Raji (cell line): Measurements from ENCODE around the gene PRPF19.

Experiments used
- POLR2A ChIP-seq: IDR thresholded peaks from 2 replicates; pipeline ENCODE4 v1.6.1; 2011; ENCODE audit warnings: low read depth, low read length, control low read depth; ENCODE audit not compliant: insufficient read depth

PRPF19 gene

DNA sequence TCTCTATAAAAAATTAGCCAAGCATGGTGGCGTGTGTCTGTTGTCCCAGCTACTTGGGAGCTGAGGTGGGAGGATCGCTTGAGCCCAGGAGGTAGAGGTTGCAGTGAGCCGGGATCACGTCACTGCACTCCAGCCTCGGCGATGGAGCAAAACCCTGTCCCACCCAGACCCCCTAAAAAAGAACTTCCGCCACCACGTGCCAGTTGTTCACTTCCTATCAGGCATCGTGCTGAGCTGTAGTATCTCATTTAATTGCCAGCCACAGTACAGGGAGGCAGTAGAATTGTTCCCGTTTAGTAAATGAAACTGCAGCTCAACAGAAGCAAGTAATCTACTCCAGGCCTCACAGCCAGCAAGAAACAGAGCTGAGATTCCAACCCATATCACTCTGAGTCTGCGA lies 14.9 kb upstream of the PRPF19 start:
- no peak for TF ChIP-seq POLR2A

DNA sequence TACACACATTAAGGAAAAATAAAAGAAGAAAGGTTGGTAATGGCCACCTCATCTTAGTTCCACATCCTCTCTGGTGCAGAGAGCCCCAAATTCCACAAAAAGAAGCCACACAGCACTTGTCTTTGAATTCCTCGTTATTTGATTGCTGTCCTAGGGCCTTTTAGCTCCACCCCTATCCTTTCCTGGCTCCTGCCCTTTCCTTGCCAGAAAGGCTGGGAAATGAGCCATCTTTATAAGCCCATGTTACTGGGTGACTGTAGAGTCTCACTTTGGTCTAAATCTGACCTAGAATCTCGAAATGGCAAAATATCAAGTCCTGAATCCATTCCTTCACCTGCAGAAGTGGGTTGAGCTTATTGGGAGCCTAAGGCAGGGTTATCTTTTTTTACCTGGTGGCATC lies 13.6 kb upstream of the PRPF19 start:
- no peak for TF ChIP-seq POLR2A

DNA sequence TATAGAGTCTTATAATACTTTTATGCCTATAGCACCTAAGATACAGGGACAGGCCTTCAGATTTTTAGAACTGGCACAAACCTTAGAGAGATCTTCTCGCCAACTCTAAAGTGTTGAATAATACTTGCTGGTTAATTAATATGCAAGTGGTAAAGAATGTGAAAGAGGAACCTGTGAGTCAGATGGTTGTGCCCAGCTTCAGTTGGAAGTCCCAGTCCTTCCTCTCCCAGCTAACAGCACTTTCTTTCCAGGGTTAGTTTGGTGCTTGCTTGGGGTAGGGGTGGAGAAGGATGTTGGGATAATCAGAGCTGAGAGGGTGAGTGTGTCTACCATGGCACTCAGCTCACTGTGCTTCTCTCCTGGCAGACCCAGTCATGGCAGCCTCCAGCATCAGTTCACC lies 12.9 kb upstream of the PRPF19 start:
- TF ChIP-seq POLR2A: no peak

DNA sequence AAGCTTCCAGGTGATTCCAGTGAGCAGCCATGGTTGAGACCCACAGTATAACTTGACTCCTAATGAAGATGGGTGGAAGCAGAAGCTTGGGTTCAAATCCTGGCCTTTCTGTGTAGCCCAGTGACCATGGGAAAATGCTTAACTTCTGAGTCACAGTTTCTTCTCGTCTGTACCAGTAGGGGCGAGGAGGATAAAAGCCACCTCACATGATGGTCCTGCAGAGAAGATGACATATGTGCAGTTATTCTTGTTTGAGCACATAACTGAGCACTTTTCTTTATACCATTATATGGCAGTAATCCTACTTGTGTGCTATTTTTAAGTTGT lies 12.5 kb upstream of the PRPF19 start:
- no peak for TF ChIP-seq POLR2A

DNA sequence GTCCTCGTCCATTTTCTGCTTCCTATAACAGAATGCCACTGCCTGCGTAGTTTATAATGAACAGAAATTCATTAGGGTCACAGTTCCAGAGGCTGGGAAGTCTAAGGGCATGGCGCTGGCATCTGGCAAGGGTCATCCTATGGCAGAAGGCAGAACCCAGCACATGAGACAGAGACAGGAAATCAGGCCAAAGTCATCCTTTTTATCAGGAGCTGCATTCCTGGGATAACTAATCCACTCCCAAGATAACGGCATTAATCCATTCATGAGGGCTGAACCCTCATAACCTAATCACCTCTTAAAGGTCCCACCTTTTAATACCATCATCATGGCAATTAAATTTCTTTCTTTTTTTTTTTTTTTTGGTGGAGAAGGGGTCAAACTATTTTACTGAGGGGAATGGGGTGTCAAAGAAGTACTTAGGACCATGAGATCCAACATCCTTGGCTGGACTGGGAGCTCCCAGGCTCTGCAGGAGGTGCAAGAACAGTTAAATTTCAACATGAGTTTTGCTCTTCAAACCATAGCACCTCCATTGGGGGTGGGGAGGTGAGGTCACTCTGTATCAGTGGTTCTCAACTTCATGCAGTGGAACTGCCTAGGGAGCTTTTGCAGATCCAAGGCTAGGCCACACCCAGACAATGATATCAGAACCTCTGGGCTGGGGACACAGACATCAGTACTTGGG lies 12.0 kb upstream of the PRPF19 start:
- TF ChIP-seq POLR2A: no peak

DNA sequence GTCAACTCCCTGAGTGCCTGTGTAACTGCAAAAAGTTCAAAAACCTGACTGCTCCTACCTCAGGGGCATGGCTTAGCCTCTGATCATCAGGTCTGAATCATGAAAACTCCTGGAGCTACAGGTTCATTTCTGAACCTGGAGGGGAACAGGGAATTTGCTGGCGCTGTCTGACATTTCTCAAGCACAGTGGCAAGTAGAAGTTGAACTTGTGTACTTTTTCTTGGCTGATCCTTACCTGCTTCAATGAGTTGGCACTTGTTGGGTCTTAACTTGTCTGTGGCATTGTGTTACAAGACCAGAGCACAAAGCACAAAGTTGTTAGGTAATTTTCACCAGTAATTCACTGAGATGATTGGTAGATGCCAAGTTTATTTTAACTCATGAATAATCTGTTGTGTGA lies 10.9 kb upstream of the PRPF19 start:
- no peak for TF ChIP-seq POLR2A

DNA sequence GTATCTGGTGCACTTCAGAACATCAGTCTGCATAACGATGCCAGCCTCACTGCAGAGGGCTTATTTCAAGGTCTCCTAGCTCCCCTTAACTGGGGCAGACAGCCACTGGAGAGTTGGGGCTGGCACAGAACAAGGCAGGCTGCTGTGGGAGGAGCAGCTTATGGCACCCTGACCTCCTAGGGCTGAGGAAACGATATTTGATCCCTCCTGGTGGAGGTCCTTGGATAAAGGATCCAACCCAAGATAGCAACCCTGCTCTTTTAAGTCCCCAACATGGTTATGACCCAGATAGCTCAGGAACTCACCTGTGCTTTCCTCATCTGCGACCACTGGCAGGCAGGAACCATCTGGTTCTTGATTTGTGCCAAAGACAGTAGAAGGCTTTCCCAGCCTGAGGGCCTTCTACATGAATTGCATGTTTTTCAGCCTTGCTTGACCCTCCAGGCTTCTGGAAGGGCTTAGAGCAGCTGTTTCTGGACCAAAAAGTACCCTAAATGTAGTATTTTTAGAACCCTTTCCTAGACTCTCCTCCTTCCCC lies 10.4 kb upstream of the PRPF19 start:
- TF ChIP-seq POLR2A: no peak

DNA sequence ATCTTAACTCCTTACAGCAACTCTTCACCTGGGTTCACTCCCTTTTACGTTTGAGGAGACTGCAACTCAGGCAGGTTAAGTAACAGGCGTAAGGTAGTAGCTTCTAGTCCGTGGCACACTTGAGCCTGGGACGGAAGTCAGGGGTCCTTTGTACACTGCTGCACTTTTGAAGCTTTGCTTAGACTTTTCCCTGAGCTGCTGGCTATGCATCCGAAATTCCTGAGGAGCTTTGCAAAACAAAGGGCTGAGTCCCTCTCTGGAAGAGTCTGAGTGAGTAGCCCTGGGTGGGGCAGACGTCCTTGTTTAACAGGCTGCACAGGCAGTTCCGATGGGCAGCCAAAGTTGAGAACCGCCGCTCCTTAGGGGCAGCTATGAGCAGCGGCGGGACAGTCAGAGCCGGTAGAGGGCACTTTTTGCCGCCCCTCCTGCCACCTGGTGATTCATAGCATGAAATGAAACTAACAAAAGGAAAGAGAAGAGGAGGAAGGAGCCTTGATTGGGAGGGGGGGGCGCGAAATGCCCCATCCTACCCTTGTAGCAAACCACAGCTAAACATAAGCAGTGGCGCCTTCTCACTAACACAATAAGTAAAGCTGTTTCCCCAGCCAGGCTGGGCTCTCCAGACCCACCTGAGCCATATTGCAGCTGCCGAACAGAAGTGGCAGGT lies 9.0 kb upstream of the PRPF19 start:
- TF ChIP-seq POLR2A: peak; percentile 51; the same call in 1 of the 2 replicates

DNA sequence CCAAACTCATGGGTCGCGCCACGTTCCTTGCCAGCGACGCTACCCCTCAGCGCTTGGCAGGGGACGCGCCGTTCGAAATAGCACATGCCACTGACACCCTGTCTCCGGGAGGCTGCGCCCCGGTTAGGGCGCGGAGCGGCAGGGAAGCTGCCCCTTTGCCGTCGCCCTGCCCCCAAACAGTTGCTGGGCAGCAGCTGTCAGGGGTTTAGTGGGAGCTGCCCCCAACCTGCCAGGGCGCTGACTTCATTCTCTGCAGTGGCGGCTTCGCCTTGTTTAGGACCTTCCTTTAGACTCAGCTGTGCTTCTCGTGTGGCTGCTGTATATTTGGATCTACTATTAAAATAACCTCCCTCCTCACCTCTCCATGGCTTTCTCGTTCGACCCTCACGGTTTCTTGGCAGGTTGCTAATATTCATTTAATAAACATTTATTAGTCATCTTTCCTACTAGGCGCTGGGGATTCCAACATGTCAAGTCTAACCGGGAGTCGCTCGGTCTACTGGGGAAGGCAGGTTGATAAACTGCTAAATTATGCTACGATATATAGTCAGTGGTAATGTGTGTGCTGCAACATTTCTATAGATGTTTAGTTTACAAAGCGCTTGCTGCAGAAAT lies 8.4 kb upstream of the PRPF19 start:
- no peak for TF ChIP-seq POLR2A

DNA sequence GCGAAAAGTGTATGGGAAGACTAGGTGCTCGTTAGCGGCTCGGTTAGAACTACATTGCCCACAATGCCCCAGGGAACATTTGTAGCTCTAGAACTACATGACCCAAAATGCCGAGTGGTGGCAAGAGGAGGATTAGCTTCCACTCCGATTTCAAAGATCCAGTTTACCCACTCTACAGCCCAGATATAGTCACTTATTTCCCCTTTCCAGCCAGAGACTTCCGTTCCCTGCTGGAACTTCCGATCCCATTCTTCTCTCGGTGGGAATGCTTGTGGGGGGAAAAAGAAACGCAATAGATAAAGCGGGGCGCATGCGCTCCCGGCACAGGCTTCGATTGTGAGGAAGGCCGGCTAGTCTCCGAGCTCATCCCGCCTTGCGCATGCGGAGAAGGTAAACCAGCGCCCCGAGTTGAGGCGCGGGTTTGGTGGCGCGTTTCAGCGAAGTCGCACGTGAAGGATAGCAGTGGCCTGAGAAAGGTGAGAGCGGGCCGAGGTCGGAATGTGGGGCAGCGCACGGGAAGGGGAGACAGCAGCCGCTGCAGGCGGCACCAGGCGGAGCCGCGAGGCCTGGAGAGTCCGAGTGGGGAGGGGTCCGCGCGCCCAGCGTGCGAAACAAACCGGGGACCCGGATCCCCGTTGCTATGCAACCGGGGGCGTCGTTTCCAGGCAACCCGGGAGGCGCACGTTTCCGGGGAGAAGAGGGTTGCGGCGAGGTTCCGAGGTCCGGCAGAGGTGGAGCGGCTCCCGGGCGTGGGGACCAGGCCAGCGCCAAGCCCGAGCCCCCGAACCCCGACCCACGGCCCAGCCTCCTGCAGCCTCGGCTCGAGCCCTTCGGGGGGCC lies 7.6 kb upstream of the PRPF19 start, which contains the start of gene TMEM109:
TSS of gene TMEM109 (plus strand) at position 366 of the 840 bp plus-strand sequence. CDS start 5,536 bp downstream, outside the sequence.
- peak; percentile 71 for TF ChIP-seq POLR2A

DNA sequence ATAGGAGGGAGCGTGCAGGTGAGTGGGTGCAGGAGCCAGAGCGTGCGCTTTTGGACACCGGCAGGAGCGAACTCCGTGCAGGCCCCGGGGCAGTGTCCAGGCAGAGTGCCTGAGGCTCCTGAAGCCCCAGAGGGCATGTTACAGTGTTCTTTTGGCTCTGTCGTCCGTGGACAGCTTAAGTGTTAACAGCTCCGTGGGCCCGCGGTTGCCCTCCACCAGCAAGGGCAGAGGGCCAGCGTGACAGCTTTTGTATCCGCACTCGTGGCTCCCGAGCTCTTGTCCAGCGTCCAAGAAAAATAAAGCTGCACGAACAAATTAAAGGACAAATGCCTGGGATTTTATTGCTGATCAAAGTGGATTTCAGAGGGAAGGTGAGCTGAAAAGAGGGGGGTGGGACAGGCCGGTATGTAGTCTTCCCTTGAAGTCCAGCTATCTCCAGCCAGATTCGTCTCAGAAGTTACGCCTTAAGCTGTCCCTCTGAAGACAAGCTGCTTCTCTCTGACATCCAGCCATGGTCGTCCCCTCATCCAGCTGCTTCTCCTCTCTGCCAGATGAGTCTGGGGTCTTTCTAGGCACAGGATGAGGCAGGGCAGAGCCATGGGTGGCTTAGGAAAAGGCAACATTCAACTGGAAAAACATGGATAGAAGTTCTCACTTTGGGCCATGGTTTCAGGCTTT lies 6.6 kb upstream of the PRPF19 start:
- TF ChIP-seq POLR2A: no peak

DNA sequence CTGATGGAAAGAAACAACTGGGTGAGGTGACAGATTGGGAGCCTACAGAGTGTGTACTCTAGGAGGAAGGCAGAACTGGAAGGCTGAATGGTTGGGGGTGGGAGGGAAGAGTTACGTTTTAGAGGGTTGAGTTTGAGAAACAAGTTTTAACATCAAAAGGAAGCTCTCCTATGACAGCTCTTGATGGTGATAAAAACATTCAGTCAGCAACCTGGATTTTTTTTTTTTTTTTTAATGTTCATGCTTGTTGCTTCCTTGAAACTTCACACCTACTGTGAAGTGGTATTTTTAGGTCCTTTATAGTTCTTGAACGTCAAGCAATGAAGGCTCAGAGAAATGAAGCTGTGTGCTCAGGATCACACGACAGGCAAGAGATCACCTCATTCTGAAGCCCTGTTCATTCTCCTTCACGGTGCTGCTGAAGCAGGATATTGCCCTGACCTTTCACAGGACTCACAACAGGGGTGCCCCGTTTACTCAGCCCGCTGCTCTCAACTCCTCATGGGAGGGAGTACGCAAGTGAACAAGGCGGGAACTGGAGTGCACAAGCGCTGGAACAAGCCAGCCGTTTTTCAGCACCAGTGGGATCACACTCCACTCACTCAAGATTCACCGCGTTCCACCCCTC lies 6.0 kb upstream of the PRPF19 start:
- no peak for TF ChIP-seq POLR2A

DNA sequence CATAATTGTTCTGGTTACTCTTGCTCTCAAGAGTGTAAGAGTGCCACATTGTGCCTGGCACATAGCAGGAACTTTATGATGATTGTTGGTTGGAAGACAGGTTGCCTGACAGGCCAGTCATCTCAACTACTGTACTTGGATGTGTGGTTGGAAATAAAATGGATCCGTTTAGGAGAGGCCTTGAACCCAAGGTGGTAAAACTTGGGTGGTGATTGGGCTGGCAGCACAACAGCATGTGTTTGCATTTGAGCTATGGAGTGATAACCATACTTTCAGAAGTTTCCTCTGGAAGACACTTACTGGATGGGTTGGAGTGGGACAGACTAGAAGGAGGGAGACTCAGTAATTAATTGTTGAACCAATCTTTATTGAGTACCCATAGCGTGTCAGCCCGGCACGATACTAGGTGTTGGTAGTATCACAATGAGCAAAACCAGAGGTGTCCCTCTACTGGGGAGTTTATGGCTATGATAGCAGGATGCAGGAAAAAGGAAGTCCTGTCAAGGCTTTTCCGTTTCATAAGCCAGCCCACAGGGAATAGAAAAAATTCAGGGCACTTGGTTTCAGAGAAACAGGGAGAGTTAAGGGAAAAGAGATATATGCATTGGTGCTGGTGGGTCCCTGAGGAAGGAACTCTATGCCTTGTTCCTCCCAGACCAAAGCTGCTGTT lies 4.5 kb upstream of the PRPF19 start:
- no peak for TF ChIP-seq POLR2A

DNA sequence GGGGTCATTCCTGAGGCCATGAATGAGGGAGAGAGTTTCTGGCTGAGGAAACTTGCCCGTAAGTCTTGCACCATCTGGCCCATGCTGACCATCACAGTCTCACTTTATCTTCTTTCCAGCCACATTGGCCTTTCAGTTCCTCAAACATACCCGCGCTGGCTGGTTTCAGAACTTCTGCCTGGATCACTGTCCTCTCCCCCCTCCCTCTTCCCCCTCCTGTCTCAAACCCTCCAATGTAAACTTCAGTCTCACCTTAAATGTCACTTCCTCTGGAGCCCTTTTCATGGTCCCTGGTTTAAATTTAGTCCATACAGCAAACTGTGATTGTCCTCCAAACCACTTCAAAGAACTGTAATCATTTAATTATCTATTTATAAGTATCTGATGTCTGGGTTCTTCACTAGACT lies 3.9 kb upstream of the PRPF19 start:
- no peak for TF ChIP-seq POLR2A
